G401 (cell line): ENCODE measurements around the gene FBXO39. TPM values are rescaled to one million over a fixed set of nuclear protein-coding genes. Genes with fewer than 3 reads are reported as not detected.

Experiments
- total RNA-seq: library from RNA; depleted of rRNA; stranded (reverse); fragments of >200 nt; shearing (Covaris generic); gene quantifications from 2 replicates; pipeline ENCODE4 v1.2.3, GENCODE V29; 2014; rRNA removed

Gene FBXO39
- total RNA-seq, 1 experiment from 2014 or later, result not detected

Other genes starting within 250 kb of the FBXO39 start
- 0.92 and 2.1 TPM in 2 replicates for gene PITPNM3, start 219.7 kb upstream of the FBXO39 start, total RNA-seq
- gene KIAA0753, start 135.5 kb upstream of the FBXO39 start, total RNA-seq, result 16.7 and 17.2 TPM in 2 replicates
- 147 and 228 TPM in 2 replicates for gene TXNDC17, start 135.2 kb upstream of the FBXO39 start, total RNA-seq
- 16.4 and 27.2 TPM in 2 replicates for gene MED31, start 124.6 kb upstream of the FBXO39 start, total RNA-seq
- 2.5 and 2.8 TPM in 2 replicates for gene C17orf100, start 124.5 kb upstream of the FBXO39 start, total RNA-seq
- gene SLC13A5, start 62.8 kb upstream of the FBXO39 start, total RNA-seq, result not detected in 2 replicates
- gene XAF1, start 20.2 kb upstream of the FBXO39 start, total RNA-seq, result not detected in 2 replicates
- gene TEKT1, start 55.5 kb downstream of the FBXO39 start, total RNA-seq, result not detected in 2 replicates
- gene ALOX12, start 219.8 kb downstream of the FBXO39 start, total RNA-seq, result not detected in 2 replicates
- gene RNASEK, start 236.4 kb downstream of the FBXO39 start, total RNA-seq, result 189 and 195 TPM in 2 replicates
- not detected in 2 replicates for gene BCL6B, start 246.8 kb downstream of the FBXO39 start, total RNA-seq